Mesenchymal stem cell (in vitro differentiated cells and primary cell): ENCODE measurements around the gene TRIM54.

Experiments
- DNase-seq: peaks from one replicate; pipeline ENCODE4 v3.0.0-alpha.2; 2013
- H2AFZ ChIP-seq: one replicate; pipeline ENCODE4 v1.6.1; 2013; ENCODE audit warnings: low read depth, mild to moderate bottlenecking, control low read depth, inconsistent platforms, low read length, moderate library complexity
- H2AK5ac ChIP-seq: 2 replicates; pipeline ENCODE4 v1.6.1; 2013; ENCODE audit warnings: low read length, moderate library complexity, mild to moderate bottlenecking, inconsistent platforms; ENCODE audit not compliant: severe bottlenecking
- H2BK120ac ChIP-seq: one replicate; pipeline ENCODE4 v1.6.1; 2013; ENCODE audit warnings: low read depth, mild to moderate bottlenecking, inconsistent platforms, low read length, moderate library complexity
- H2BK12ac ChIP-seq, 2 experiments: one replicate each; pipeline ENCODE4 v1.6.1; 2013; ENCODE audit warnings: inconsistent platforms in 2 of 2, low read length in 2 of 2, mild to moderate bottlenecking in 2 of 2, moderate library complexity in 2 of 2, control low read depth in 1 of 2
- H2BK15ac ChIP-seq: one replicate; pipeline ENCODE4 v1.6.1; 2013; ENCODE audit warnings: mild to moderate bottlenecking, low read depth, inconsistent platforms; ENCODE audit not compliant: poor library complexity, severe bottlenecking
- H2BK5ac ChIP-seq: 2 replicates; pipeline ENCODE4 v1.6.1; 2013; ENCODE audit warnings: low read depth, mild to moderate bottlenecking, low read length, control low read depth, inconsistent platforms; ENCODE audit not compliant: poor library complexity, severe bottlenecking
- H3K14ac ChIP-seq, 2 experiments: one replicate each; pipeline ENCODE4 v1.6.1; 2013; ENCODE audit warnings: inconsistent platforms in 2 of 2, low read length in 2 of 2, control low read depth in 1 of 2, mild to moderate bottlenecking in 1 of 2, moderate library complexity in 1 of 2
- H3K18ac ChIP-seq, 2 experiments: one replicate each; pipeline ENCODE4 v1.6.1; 2013; ENCODE audit warnings: inconsistent platforms in 2 of 2, low read length in 2 of 2, control low read depth in 1 of 2, low read depth in 1 of 2, mild to moderate bottlenecking in 1 of 2
- H3K23ac ChIP-seq, 2 experiments: one replicate each; pipeline ENCODE4 v1.6.1; 2013; ENCODE audit warnings: inconsistent platforms in 2 of 2, low read length in 2 of 2, mild to moderate bottlenecking in 2 of 2, moderate library complexity in 2 of 2, control low read depth in 1 of 2
- H3K27ac ChIP-seq: 2 replicates; pipeline ENCODE4 v1.5.1; 2013; ENCODE audit warnings: mild to moderate bottlenecking, moderate library complexity, low read length, control low read depth, inconsistent platforms; ENCODE audit not compliant: poor library complexity, severe bottlenecking
- H3K27me3 ChIP-seq, 2 experiments: 2 replicates each; pipeline versions ENCODE4 v1.6.1 to v1.7.0; 2013; ENCODE audit warnings: low read length in 2 of 2, mild to moderate bottlenecking in 2 of 2, moderate library complexity in 2 of 2, control low read depth in 1 of 2, inconsistent platforms in 1 of 2; ENCODE audit not compliant: control insufficient read depth in 1 of 2, insufficient read depth in 1 of 2
- H3K36me3 ChIP-seq, 2 experiments: 2 replicates each; pipeline versions ENCODE4 v1.6.1 to v1.7.0; 2013; ENCODE audit warnings: low read length in 2 of 2, control low read depth in 1 of 2, inconsistent platforms in 1 of 2, low read depth in 1 of 2, mild to moderate bottlenecking in 1 of 2; ENCODE audit not compliant: insufficient read depth in 2 of 2, control insufficient read depth in 1 of 2
- H3K4ac ChIP-seq, 2 experiments: one replicate each; pipeline ENCODE4 v1.6.1; 2013; ENCODE audit warnings: inconsistent platforms in 2 of 2, low read length in 2 of 2, mild to moderate bottlenecking in 2 of 2, moderate library complexity in 2 of 2, control low read depth in 1 of 2, low read depth in 1 of 2
- H3K4me1 ChIP-seq: 2 replicates; pipeline ENCODE4 v1.6.1; 2013; ENCODE audit warnings: low read depth, low read length, control low read depth; ENCODE audit not compliant: control insufficient read depth, insufficient read depth
- H3K4me2 ChIP-seq: 2 replicates; pipeline ENCODE4 v1.6.1; 2013; ENCODE audit warnings: low read length, mild to moderate bottlenecking, inconsistent platforms; ENCODE audit not compliant: poor library complexity, severe bottlenecking
- H3K4me3 ChIP-seq, 2 experiments: 2 replicates each; pipeline versions ENCODE4 v1.5.1 to v1.7.0; 2013; ENCODE audit warnings: low read length in 2 of 2, mild to moderate bottlenecking in 2 of 2, control low read depth in 1 of 2, low read depth in 1 of 2; ENCODE audit not compliant: insufficient read depth in 1 of 2
- H3K79me1 ChIP-seq: replicated peaks from 2 replicates; pipeline ENCODE4 v1.6.1; 2013; ENCODE audit warnings: mild to moderate bottlenecking, control low read depth, low read length, inconsistent platforms; ENCODE audit not compliant: poor library complexity, severe bottlenecking
- H3K9ac ChIP-seq: 2 replicates; pipeline ENCODE4 v1.7.0; 2013; ENCODE audit warnings: mild to moderate bottlenecking, low read length, moderate library complexity
- H3K9me3 ChIP-seq: 2 replicates; pipeline ENCODE4 v1.7.0; 2013; ENCODE audit warnings: mild to moderate bottlenecking, low read length; ENCODE audit not compliant: control insufficient read depth
- H4K8ac ChIP-seq: one replicate; pipeline ENCODE4 v1.6.1; 2013; ENCODE audit warnings: inconsistent platforms, mild to moderate bottlenecking, low read length, moderate library complexity
- H4K91ac ChIP-seq: one replicate; pipeline ENCODE4 v1.6.1; 2013; ENCODE audit warnings: mild to moderate bottlenecking, low read length, inconsistent platforms
- WGBS: methylation state at CpG from one replicate; pipeline ENCODE4 v1.1.7; 2013; ENCODE audit warnings: mixed read lengths; 5-methylcytosine and 5-hydroxymethylcytosine counted together

The TRIM54 gene

DNA sequence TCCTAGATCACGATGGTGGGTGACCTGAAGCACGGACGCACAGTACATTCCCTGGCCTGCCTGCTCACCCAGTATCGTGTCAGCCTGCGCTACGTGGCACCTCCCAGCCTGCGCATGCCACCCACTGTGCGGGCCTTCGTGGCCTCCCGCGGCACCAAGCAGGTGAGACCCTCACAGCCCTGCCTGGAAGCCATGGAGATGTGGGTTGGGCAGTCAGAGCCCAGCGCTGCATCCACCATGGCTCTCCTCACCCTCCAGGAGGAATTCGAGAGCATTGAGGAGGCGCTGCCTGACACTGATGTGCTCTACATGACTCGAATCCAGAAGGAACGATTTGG is 39.6 kb upstream of the TRIM54 start:
- H3K18ac ChIP-seq: no peak overlapping the region
- H2AFZ ChIP-seq: no peak overlapping the region
- DNase-seq: no peak
- H2AK5ac ChIP-seq: no peak overlapping the region
- no peak overlapping the region for H2BK120ac ChIP-seq
- H3K14ac ChIP-seq: no peak overlapping the region
- H3K23ac ChIP-seq: no peak overlapping the region
- peak overlapping the region in 1 of 2 experiments; percentile 15 for H3K4me3 ChIP-seq
- H3K9ac ChIP-seq: no peak overlapping the region
- H3K4me1 ChIP-seq: no peaks in the 10 kb centered on the region
- H2BK12ac ChIP-seq: no peak overlapping the region
- no peak overlapping the region for H3K27ac ChIP-seq
- H3K4me2 ChIP-seq: no peak overlapping the region
- no peak overlapping the region for H3K4ac ChIP-seq
- 97% methylated on average over 16 of the region's 16 CpGs for WGBS
- no peak overlapping the region for H2BK5ac ChIP-seq
- no peak overlapping the region for H4K91ac ChIP-seq
- peaks cover 77% of the 10 kb centered on the region in 2 experiments for H3K36me3 ChIP-seq
- H2BK15ac ChIP-seq: no peak overlapping the region
- H4K8ac ChIP-seq: no peak overlapping the region
- H3K79me1 ChIP-seq: peaks cover 8% of the 10 kb centered on the region
- H3K27me3 ChIP-seq: peaks cover 0 to 2% of the 10 kb centered on the region in 2 experiments
- H3K9me3 ChIP-seq: no peaks in the 10 kb centered on the region

GRCh38 chr2:27243391-27244130 is 38.7 kb upstream of the TRIM54 start:
- Histone ChIP-seq H3K23ac (no peak overlapping the region), H3K4ac (no peak overlapping the region), H4K8ac (no peak overlapping the region), H3K36me3 (peaks cover 67% of the 10 kb centered on the region in 2 experiments), H3K27ac (no peak overlapping the region), H3K4me3 (no peak overlapping the region), H3K14ac (no peak overlapping the region), H2AK5ac (no peak overlapping the region), H2BK120ac (no peak overlapping the region), H2AFZ (no peak overlapping the region), H3K27me3 (peaks cover 3 to 10% of the 10 kb centered on the region in 2 experiments), H3K18ac (no peak overlapping the region), H4K91ac (no peak overlapping the region), H3K4me2 (no peak overlapping the region), H2BK15ac (no peak overlapping the region), H2BK12ac (no peak overlapping the region), H3K9me3 (no peaks in the 10 kb centered on the region), H2BK5ac (peak overlapping the region; percentile 24), H3K9ac (no peak overlapping the region), H3K4me1 (no peaks in the 10 kb centered on the region), H3K79me1 (peaks cover 4% of the 10 kb centered on the region)
- 97% methylated on average over 19 of the region's 19 CpGs for WGBS
- no peak for DNase-seq

GRCh38 chr2:27245116-27245515 is 37.1 kb upstream of the TRIM54 start:
- Histone ChIP-seq H4K91ac (no peak overlapping the region), H2BK120ac (no peak overlapping the region), H3K14ac (no peak overlapping the region), H3K27ac (no peak overlapping the region), H3K9me3 (no peaks in the 10 kb centered on the region), H3K36me3 (peaks cover 52 to 54% of the 10 kb centered on the region in 2 experiments), H3K9ac (no peak overlapping the region), H4K8ac (no peak overlapping the region), H2BK5ac (no peak overlapping the region), H3K23ac (no peak overlapping the region), H3K4me1 (peaks cover 2% of the 10 kb centered on the region), H3K27me3 (peaks cover 10 to 19% of the 10 kb centered on the region in 2 experiments), H2BK12ac (no peak overlapping the region), H2BK15ac (no peak overlapping the region), H3K79me1 (no peaks in the 10 kb centered on the region), H3K4me2 (no peak overlapping the region), H2AFZ (no peak overlapping the region), H3K4ac (no peak overlapping the region), H2AK5ac (no peak overlapping the region), H3K4me3 (no peak overlapping the region), H3K18ac (no peak overlapping the region)
- no peak for DNase-seq
- 85% methylated on average over 8 of the region's 10 CpGs for WGBS

DNA sequence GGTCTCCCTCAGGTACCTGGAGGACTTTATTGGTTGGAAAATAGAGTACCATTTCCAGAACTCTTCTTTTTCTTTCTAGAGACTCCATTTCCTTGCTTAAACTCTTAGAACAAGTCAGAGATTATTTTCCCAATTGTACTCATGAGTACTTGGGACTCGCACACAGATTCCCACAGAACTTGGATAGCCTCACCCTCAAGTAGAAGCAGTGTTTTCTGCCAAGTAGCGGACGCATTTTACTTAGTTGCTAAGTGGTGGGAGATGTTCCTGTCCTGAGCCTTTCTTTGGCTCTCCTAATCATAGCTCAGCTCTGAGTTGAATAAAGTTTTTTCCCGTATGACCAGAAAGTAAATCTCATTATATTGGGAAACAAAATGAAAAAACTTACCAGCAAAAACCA is 36.6 kb upstream of the TRIM54 start:
- 96% methylated on average over 4 of the region's 4 CpGs for WGBS
- peaks cover 15 to 24% of the 10 kb centered on the region in 2 experiments for H3K27me3 ChIP-seq

More for the DNA sequence above, 36.6 kb upstream of the TRIM54 start:
- Histone ChIP-seq H3K9me3 (no peaks in the 10 kb centered on the region), H3K79me1 (no peaks in the 10 kb centered on the region), H3K4me3 (no peak overlapping the region), H3K18ac (no peak overlapping the region), H2BK120ac (no peak overlapping the region), H2AK5ac (no peak overlapping the region), H3K36me3 (peaks cover 47 to 49% of the 10 kb centered on the region in 2 experiments), H2BK15ac (no peak overlapping the region), H3K4me2 (no peak overlapping the region), H3K23ac (no peak overlapping the region), H3K9ac (no peak overlapping the region), H3K4ac (no peak overlapping the region), H2BK5ac (no peak overlapping the region), H3K27ac (no peak overlapping the region), H4K91ac (no peak overlapping the region), H3K4me1 (peaks cover 5% of the 10 kb centered on the region), H2BK12ac (no peak overlapping the region), H2AFZ (no peak overlapping the region), H4K8ac (no peak overlapping the region), H3K14ac (no peak overlapping the region)
- DNase-seq: no peak
